SIG-M5 treated with dmso at 0.1 percent for 504 hours (cell line): ENCODE results near the gene GSKIP.

Source experiments
- DNase-seq: peaks from one replicate; lab custom pipeline; 2025; ENCODE audit not compliant: unreplicated experiment; lab: John Stamatoyannopoulos, UW

Gene GSKIP

GRCh38 chr14:96416292-96416691, 53.0 kb downstream of the GSKIP start:
- DNase-seq, result no peak

- DNase-seq, result no peak
Observed at GRCh38 chr14:96417254-96417653, 53.9 kb downstream of the GSKIP start.

- no peak for DNase-seq
Observed at GRCh38 chr14:96418075-96418474, 54.7 kb downstream of the GSKIP start.

GRCh38 chr14:96421236-96421635, 57.9 kb downstream of the GSKIP start:
- DNase-seq, result no peak

- no peak for DNase-seq
Observed at GRCh38 chr14:96422992-96423391, 59.7 kb downstream of the GSKIP start.

GRCh38 chr14:96423446-96424108, 60.3 kb downstream of the GSKIP start:
- DNase-seq, result no peak

- peak; percentile 65 for DNase-seq
Observed at GRCh38 chr14:96424109-96424989, 61.0 kb downstream of the GSKIP start.

- DNase-seq, result no peak
Observed at GRCh38 chr14:96434040-96434439, 70.7 kb downstream of the GSKIP start.
